Liver (tissue), 9 donors: ENCODE measurements around the gene TSHZ3. TPM values are rescaled to one million over a fixed set of nuclear protein-coding genes. Genes with fewer than 3 reads are reported as not detected.

Source experiments
- DNase-seq: peaks from one replicate; pipeline ENCODE4 v3.0.0-alpha.2; 2017; ENCODE audit warnings: low spot score
- H3K27ac ChIP-seq, 2 donors: one replicate each; pipeline ENCODE4 v1.7.0; 2013; ENCODE audit warnings: inconsistent platforms in 2 of 2, low read length in 2 of 2, control low read depth in 1 of 2, low read depth in 1 of 2, mild to moderate bottlenecking in 1 of 2
- H3K27me3 ChIP-seq, 4 donors: one replicate each; pipeline versions ENCODE4 v1.6.1 to v1.7.0; 2013; ENCODE audit warnings: low read length in 3 of 4, inconsistent platforms in 1 of 4, mild to moderate bottlenecking in 1 of 4, moderate library complexity in 1 of 4; ENCODE audit not compliant: control insufficient read depth in 4 of 4, insufficient read depth in 4 of 4
- H3K36me3 ChIP-seq, 4 donors: one replicate each; pipeline versions ENCODE4 v1.6.1 to v1.7.0; 2013; ENCODE audit warnings: low read length in 3 of 4, mild to moderate bottlenecking in 3 of 4, low read depth in 1 of 4, moderate library complexity in 1 of 4; ENCODE audit not compliant: control insufficient read depth in 4 of 4, insufficient read depth in 3 of 4
- H3K4me1 ChIP-seq, 4 donors: one replicate each; pipeline versions ENCODE4 v1.6.1 to v1.7.0; 2013; ENCODE audit warnings: low read length in 3 of 4, mild to moderate bottlenecking in 3 of 4, moderate library complexity in 1 of 4; ENCODE audit not compliant: control insufficient read depth in 4 of 4, insufficient read depth in 4 of 4
- H3K4me3 ChIP-seq, 3 donors: one replicate each; pipeline versions ENCODE4 v1.6.1 to v1.7.0; 2013; ENCODE audit warnings: low read length in 3 of 3, control low read depth in 1 of 3, low read depth in 1 of 3, mild to moderate bottlenecking in 1 of 3
- H3K9ac ChIP-seq, 2 donors: one replicate each; pipeline ENCODE4 v1.7.0; 2013; ENCODE audit warnings: low read length in 2 of 2, mild to moderate bottlenecking in 2 of 2, moderate library complexity in 2 of 2, control low read depth in 1 of 2, low read depth in 1 of 2
- H3K9me3 ChIP-seq, 4 donors: one replicate each; pipeline versions ENCODE4 v1.6.1 to v1.7.0; 2013; ENCODE audit warnings: low read length in 3 of 4; ENCODE audit not compliant: control insufficient read depth in 4 of 4
- ATF3 ChIP-seq: IDR thresholded peaks from 2 replicates; pipeline ENCODE4 v1.6.1; 2016; ENCODE audit warnings: antibody characterized with exemption
- EGR1 ChIP-seq, 2 donors: IDR thresholded peaks; 2 replicates each; pipeline ENCODE4 v1.6.1; 2016 to 2018; ENCODE audit warnings: antibody characterized with exemption in 2 of 2, low read depth in 2 of 2
- FOXA1 ChIP-seq: IDR thresholded peaks from 2 replicates; pipeline ENCODE4 v1.6.1; 2016; ENCODE audit warnings: antibody characterized with exemption
- FOXA2 ChIP-seq: IDR thresholded peaks from 2 replicates; pipeline ENCODE4 v1.6.1; 2016; ENCODE audit warnings: antibody characterized with exemption
- GABPA ChIP-seq, 2 donors: IDR thresholded peaks in 1 of 2; conservative IDR thresholded peaks in 1 of 2; 2 replicates each; pipeline ENCODE4 v1.6.1; 2016; ENCODE audit warnings: antibody characterized with exemption in 2 of 2, mild to moderate bottlenecking in 1 of 2, moderate library complexity in 1 of 2
- HNF4A ChIP-seq, 2 donors: conservative IDR thresholded peaks; 2 replicates each; pipeline ENCODE4 v1.6.1; 2016; ENCODE audit warnings: antibody characterized with exemption in 2 of 2, mild to moderate bottlenecking in 2 of 2
- HNF4G ChIP-seq: IDR thresholded peaks from 2 replicates; pipeline ENCODE4 v1.6.1; 2016; ENCODE audit warnings: antibody characterized with exemption
- JUND ChIP-seq, 2 donors: IDR thresholded peaks; 2 replicates each; pipeline ENCODE4 v1.6.1; 2016; ENCODE audit warnings: antibody characterized with exemption in 2 of 2
- NR2F2 ChIP-seq: IDR thresholded peaks from 2 replicates; pipeline ENCODE4 v1.6.1; 2016; ENCODE audit warnings: antibody characterized with exemption
- RAD21 ChIP-seq, 2 donors: IDR thresholded peaks; 2 replicates each; pipeline ENCODE4 v1.6.1; 2016; ENCODE audit warnings: antibody characterized with exemption in 2 of 2, mild to moderate bottlenecking in 2 of 2
- REST ChIP-seq: IDR thresholded peaks from 2 replicates; pipeline ENCODE4 v1.6.1; 2016; ENCODE audit warnings: antibody characterized with exemption, mild to moderate bottlenecking
- RXRA ChIP-seq, 2 donors: IDR thresholded peaks; 2 replicates each; pipeline ENCODE4 v1.6.1; 2017 to 2018; ENCODE audit warnings: antibody characterized with exemption in 2 of 2, mild to moderate bottlenecking in 1 of 2
- SP1 ChIP-seq: IDR thresholded peaks from 2 replicates; pipeline ENCODE4 v1.6.1; 2018; ENCODE audit warnings: antibody characterized with exemption, mild to moderate bottlenecking
- TAF1 ChIP-seq: conservative IDR thresholded peaks from 2 replicates; pipeline ENCODE4 v1.6.1; 2016; ENCODE audit warnings: antibody characterized with exemption, mild to moderate bottlenecking
- YY1 ChIP-seq: IDR thresholded peaks from 2 replicates; pipeline ENCODE4 v1.6.1; 2016; ENCODE audit warnings: antibody characterized with exemption, mild to moderate bottlenecking
- ZBTB33 ChIP-seq: IDR thresholded peaks from 2 replicates; pipeline ENCODE4 v1.6.1; 2016; ENCODE audit warnings: antibody characterized with exemption
- WGBS: extraction: QIAGEN DNeasy Blood & Tissue Kit; methylation state at CpG from one replicate; pipeline ENCODE4 v1.1.7; 2013; 5-methylcytosine and 5-hydroxymethylcytosine counted together
- polyA plus RNA-seq, 2 donors: library from polyadenylated mRNA; stranded (reverse) in 1 of 2; unstranded in 1 of 2; fragments of 200-250 nt in 1 of 2; fragments of >200 nt in 1 of 2; fragmentation: Nextera tagmentation in 1 of 2; extraction: Ambion mirVana in 1 of 2; gene quantifications; one replicate each; pipeline versions ENCODE4 v1.2.1 to v1.2.3, GENCODE V29; 2013 to 2015
- total RNA-seq, 2 donors: library from RNA; depleted of rRNA; stranded (reverse); fragments of >200 nt; gene quantifications; one replicate each; pipeline ENCODE4 v1.2.3, GENCODE V29; 2014
- donor health status: healthy.
- donor health status: healthy.
- donor health status: healthy.
- donor health status: healthy.
- donor health status: healthy.

Gene TSHZ3
- total and polyA plus RNA-seq, 4 donors: 0.42 to 3.3 (median 0.68) TPM

GRCh38 chr19:31316201-31316951, 32.9 kb downstream of the TSHZ3 start:
- Histone ChIP-seq H3K36me3 (no peaks in the 10 kb centered on the region), H3K4me1 (peaks cover 0 to 3% (median 0%) of the 10 kb centered on the region in 4 donors), H3K27me3 (peaks cover 0 to 8% (median 0%) of the 10 kb centered on the region in 4 donors), H3K9me3 (no peaks in the 10 kb centered on the region), H3K9ac (no peak overlapping the region), H3K27ac (no peak overlapping the region), H3K4me3 (no peak overlapping the region)
- WGBS: 46% methylated on average over 12 of the region's 12 CpGs
- no peak for DNase-seq
- TF ChIP-seq RXRA (IDR thresholded peaks at IDR 0.05): no peak
- TF ChIP-seq HNF4G: no peak
- no peak for TF ChIP-seq FOXA2
- no peak for TF ChIP-seq REST
- TF ChIP-seq YY1: no peak
- no peak for TF ChIP-seq NR2F2
- no peak for TF ChIP-seq ZBTB33
- TF ChIP-seq RAD21 (IDR thresholded peaks at IDR 0.05): no peak
- TF ChIP-seq TAF1: no peak
- TF ChIP-seq JUND (IDR thresholded peaks at IDR 0.05): no peak
- no peak for TF ChIP-seq ATF3
- no peak for TF ChIP-seq FOXA1
- TF ChIP-seq EGR1 (IDR thresholded peaks at IDR 0.05; ENCODE audit: low read depth in 2 of 2): no peak
- no peak for TF ChIP-seq SP1
- TF ChIP-seq GABPA (IDR thresholded peaks at IDR 0.05 in 1 of 2, conservative IDR thresholded peaks at IDR 0.05 in 1 of 2): no peak
- no peak for TF ChIP-seq HNF4A (conservative IDR thresholded peaks at IDR 0.05)

- WGBS: 67% methylated on average over 5 of the region's 5 CpGs
Measured at GRCh38 chr19:31315652-31316051, 33.6 kb downstream of the TSHZ3 start.

More at GRCh38 chr19:31315652-31316051, 33.6 kb downstream of the TSHZ3 start:
- DNase-seq: no peak
- Histone ChIP-seq H3K4me1 (peaks cover 0 to 3% (median 0%) of the 10 kb centered on the region in 4 donors), H3K9ac (no peak overlapping the region), H3K9me3 (no peaks in the 10 kb centered on the region), H3K27me3 (peaks cover 0 to 8% (median 0%) of the 10 kb centered on the region in 4 donors), H3K27ac (no peak overlapping the region), H3K36me3 (no peaks in the 10 kb centered on the region), H3K4me3 (no peak overlapping the region)
- TF ChIP-seq ZBTB33: no peak
- TF ChIP-seq FOXA1: no peak
- TF ChIP-seq RXRA (IDR thresholded peaks at IDR 0.05): no peak
- no peak for TF ChIP-seq HNF4G
- TF ChIP-seq RAD21 (IDR thresholded peaks at IDR 0.05): no peak
